ENCODE results near the gene ZNF526. TPM values are rescaled to one million over a fixed set of nuclear protein-coding genes. Genes with fewer than 3 reads are reported as not detected.
A peak's percentile ranks its signal among the peaks of the same experiment; 100 is the strongest.

ZNF526 gene
- total and polyA plus RNA-seq, 9 of the 15 experiments (the other 6 are each of a cell fraction or from before 2014, with no cell fraction given): 1.3 to 17.9 (median 6.2) TPM

- ChIA-PET POLR2A (interaction anchor here (0.6 to 7.2 kb wide), 3 partner anchors 14 to 1793 kb away, joined by 3 to 116 read pairs (median 3); partner anchors contain the start of gene GSK3A), CTCF (ENCODE audit: low intra/inter-chr PET ratio) (no interaction called here)
- Histone ChIP-seq H3K36me3 (ENCODE audit: control insufficient read depth, insufficient read depth, low read length) (peaks cover 78% of the 10 kb centered on the region), H2AFZ (ENCODE audit: low read depth, low read length) (no peak overlapping the region), H3K9me3 (replicated peaks; ENCODE audit: control insufficient read depth, insufficient read depth, low read depth, low read length) (no peaks in the 10 kb centered on the region), H3K27ac (ENCODE audit: extremely low read depth, low read depth, low read length) (no peak overlapping the region), H3K9me1 (ENCODE audit: control insufficient read depth, insufficient read depth, low read length) (no peaks in the 10 kb centered on the region), H3K4me3 (no peak overlapping the region), H3K4me1 (replicated peaks in 1 of 2; ENCODE audit: control insufficient read depth in 2 of 2, insufficient read depth in 2 of 2, low read length in 2 of 2) (peaks cover 21 to 43% of the 10 kb centered on the region in 2 experiments), H3K4me2 (ENCODE audit: insufficient read depth, low read length) (no peak overlapping the region), H3K9ac (ENCODE audit: insufficient read depth in 1 of 2, low read depth in 2 of 2, low read length in 2 of 2) (no peak overlapping the region), H3K27me3 (ENCODE audit: control insufficient read depth in 2 of 2, insufficient read depth in 2 of 2, low read length in 2 of 2) (no peaks in the 10 kb centered on the region), H4K20me1 (replicated peaks; ENCODE audit: control insufficient read depth, insufficient read depth, low read length) (peaks cover 23% of the 10 kb centered on the region), H3K79me2 (ENCODE audit: control insufficient read depth, insufficient read depth, low read length) (peaks cover 69% of the 10 kb centered on the region)
- WGBS (ENCODE audit: insufficient coverage, low coverage, missing lambda C conversion rate): 95% methylated on average over 19 of the region's 33 CpGs
- ATAC-seq: no peak
- no peak for FAIRE-seq
- BruUV-seq (replicated peaks): no TSS peak
- TF ChIP-seq CREBBP (IDR thresholded peaks at IDR 0.05; ENCODE audit: low read depth, low read length) (no peak), THAP7 (CRISPR knock-in tag; IDR thresholded peaks at IDR 0.05) (no peak), POLR2G (IDR thresholded peaks at IDR 0.05; ENCODE audit: low read depth, low read length) (peak; percentile 49; the same call in 1 of the 2 replicates), ZBTB33 (CRISPR knock-in tag; IDR thresholded peaks at IDR 0.05) (peak; percentile 64)
- DNase-seq (ENCODE audit: extremely low read depth in 1 of 4, low spot score in 3 of 4): no peak
- in situ Hi-C loops (cut with MboI): no loop called here
- intact Hi-C loops (cut with micrococcal nuclease): loop anchor here (5.0 kb wide), 1 partner anchor 44 kb away; no protein-coding TSS in a partner anchor
Measured at GRCh38 chr19:42225718-42226292, 5.7 kb downstream of the ZNF526 start.

Data from K562 (cell line).